Left ventricle myocardium inferior (tissue), 1 donor: ENCODE results near the gene CDC42BPA. TPM values are rescaled to one million over a fixed set of nuclear protein-coding genes. Genes with fewer than 3 reads are reported as not detected.

Source experiments
- DNase-seq: peaks from one replicate; pipeline ENCODE4 v3.0.0-alpha.2; 2020
- H3K27ac ChIP-seq: fragments of 200-600 bp; replicated peaks from 2 replicates; pipeline ENCODE4 v1.8.0; 2021
- H3K27me3 ChIP-seq: fragments of 200-600 bp; 2 replicates; pipeline ENCODE4 v1.8.0; 2021; ENCODE audit warnings: low read depth
- H3K36me3 ChIP-seq: fragments of 200-600 bp; 2 replicates; pipeline ENCODE4 v1.8.0; 2021
- H3K4me1 ChIP-seq: fragments of 200-600 bp; 2 replicates; pipeline ENCODE4 v1.8.0; 2021
- H3K4me3 ChIP-seq: fragments of 200-600 bp; 2 replicates; pipeline ENCODE4 v1.8.0; 2021; ENCODE audit warnings: mild to moderate bottlenecking, moderate library complexity
- H3K9me3 ChIP-seq: fragments of 200-600 bp; replicated peaks from 2 replicates; pipeline ENCODE4 v1.8.0; 2021
- CTCF ChIP-seq: fragments of 200-600 bp; IDR thresholded peaks from 2 replicates; pipeline ENCODE4 v1.8.0; 2021; ENCODE audit warnings: antibody characterized with exemption, mild to moderate bottlenecking, borderline replicate concordance
- intact Hi-C: fragments of 100-400 bp; cut with micrococcal nuclease; formaldehyde crosslinking; loops from one replicate; pipeline ENCODE4 v1.11.0; 2022
- total RNA-seq: library from RNA; stranded (reverse); fragmentation: NEBNext Ultra II Directional; extraction: Animal tissue kit (Norgen Biotek cat#: 25700); gene quantifications from one replicate; pipeline ENCODE4 v1.2.1, GENCODE V29; 2021
- donor health status: DM: no; HTN: yes; CAD: no; lungs with severe emphysema.

Gene CDC42BPA
- total RNA-seq, 1 donor from 2014 or later, result 35.1 TPM

- no peaks in the 10 kb centered on the region for H3K27me3 ChIP-seq
- intact Hi-C loops, result no loop called here
- H3K36me3 ChIP-seq, result no peaks in the 10 kb centered on the region
- no peak overlapping the region for H3K27ac ChIP-seq
- H3K4me3 ChIP-seq, result no peak overlapping the region
- peaks cover 39% of the 10 kb centered on the region for H3K4me1 ChIP-seq
- DNase-seq, result no peak
- TF ChIP-seq CTCF, result no peak
- no peaks in the 10 kb centered on the region for H3K9me3 ChIP-seq
Measured at GRCh38 chr1:227167276-227168101, 150.8 kb downstream of the CDC42BPA start.

- TF ChIP-seq CTCF, result no peak
- no peak overlapping the region for H3K27ac ChIP-seq
- H3K36me3 ChIP-seq, result no peaks in the 10 kb centered on the region
- H3K4me3 ChIP-seq, result no peak overlapping the region
- no peaks in the 10 kb centered on the region for H3K27me3 ChIP-seq
- H3K9me3 ChIP-seq, result no peaks in the 10 kb centered on the region
- peaks cover 30% of the 10 kb centered on the region for H3K4me1 ChIP-seq
- intact Hi-C loops, result no loop called here
- DNase-seq, result no peak
Measured at GRCh38 chr1:227166559-227166958, 151.7 kb downstream of the CDC42BPA start.

GRCh38 chr1:227161470-227161869, 156.8 kb downstream of the CDC42BPA start:
- no peak overlapping the region for H3K27ac ChIP-seq

GRCh38 chr1:227156520-227156919, 161.8 kb downstream of the CDC42BPA start:
- H3K27me3 ChIP-seq, result no peaks in the 10 kb centered on the region
- H3K27ac ChIP-seq, result no peak overlapping the region
- H3K36me3 ChIP-seq, result peaks cover 18% of the 10 kb centered on the region
- DNase-seq, result no peak
- no peaks in the 10 kb centered on the region for H3K4me1 ChIP-seq
- H3K4me3 ChIP-seq, result no peak overlapping the region
- intact Hi-C loops, result no loop called here
- H3K9me3 ChIP-seq, result no peaks in the 10 kb centered on the region
- TF ChIP-seq CTCF, result no peak

More at GRCh38 chr1:227161470-227161869, 156.8 kb downstream of the CDC42BPA start:
- H3K4me3 ChIP-seq, result no peak overlapping the region
- no peak for DNase-seq
- TF ChIP-seq CTCF, result no peak
- H3K27me3 ChIP-seq, result no peaks in the 10 kb centered on the region
- H3K36me3 ChIP-seq, result peaks cover 18% of the 10 kb centered on the region
- H3K4me1 ChIP-seq, result no peaks in the 10 kb centered on the region
- intact Hi-C loops, result no loop called here
- no peaks in the 10 kb centered on the region for H3K9me3 ChIP-seq

- DNase-seq, result no peak
- no peak overlapping the region for H3K27ac ChIP-seq
- H3K9me3 ChIP-seq, result no peaks in the 10 kb centered on the region
- no peaks in the 10 kb centered on the region for H3K27me3 ChIP-seq
- H3K4me3 ChIP-seq, result no peak overlapping the region
- no peak for TF ChIP-seq CTCF
- H3K4me1 ChIP-seq, result no peaks in the 10 kb centered on the region
- H3K36me3 ChIP-seq, result peaks cover 18% of the 10 kb centered on the region
- intact Hi-C loops, result no loop called here
Measured at GRCh38 chr1:227155688-227156087, 162.6 kb downstream of the CDC42BPA start.
